Osteocyte (in vitro differentiated cells): ENCODE data around the gene SLC7A1. TPM values are rescaled to one million over a fixed set of nuclear protein-coding genes. Genes with fewer than 3 reads are reported as not detected.

Experiments used
- DNase-seq: peaks from one replicate; pipeline ENCODE4 v3.0.0; 2021; ENCODE audit warnings: mixed read lengths; ENCODE audit not compliant: unreplicated experiment; ENCODE audit errors: extremely low spot score
- H3K27ac Mint-ChIP-seq: one replicate; pipeline ENCODE4 v1.8.0; 2021; ENCODE audit warnings: mild to moderate bottlenecking, mixed read lengths; ENCODE audit not compliant: unreplicated experiment
- H3K27me3 Mint-ChIP-seq: one replicate; pipeline ENCODE4 v1.8.0; 2021; ENCODE audit warnings: mixed read lengths; ENCODE audit not compliant: unreplicated experiment
- H3K36me3 Mint-ChIP-seq: one replicate; pipeline ENCODE4 v1.8.0; 2021; ENCODE audit warnings: mixed read lengths; ENCODE audit not compliant: unreplicated experiment
- H3K4me1 Mint-ChIP-seq: one replicate; pipeline ENCODE4 v1.8.0; 2021; ENCODE audit warnings: mixed read lengths; ENCODE audit not compliant: unreplicated experiment
- H3K4me3 Mint-ChIP-seq: one replicate; pipeline ENCODE4 v1.8.0; 2021; ENCODE audit warnings: mild to moderate bottlenecking, moderate library complexity, mixed read lengths; ENCODE audit not compliant: unreplicated experiment
- H3K9me3 Mint-ChIP-seq: one replicate; pipeline ENCODE4 v1.8.0; 2021; ENCODE audit warnings: mixed read lengths; ENCODE audit not compliant: unreplicated experiment
- total RNA-seq: library from RNA; stranded (reverse); gene quantifications from 2 replicates; pipeline ENCODE4 v1.2.1, GENCODE V29; 2021
- TF ChIP-seq, protein P1 (sequence below): fragments of 200-600 bp; sonication (generic); IDR thresholded peaks from 2 replicates; pipeline ENCODE4 v1.5.0; 2021; ENCODE audit warnings: antibody characterized with exemption, mild to moderate bottlenecking, moderate library complexity

SLC7A1 gene
- total RNA-seq, 1 donor from 2014 or later: 84.0 TPM

DNA sequence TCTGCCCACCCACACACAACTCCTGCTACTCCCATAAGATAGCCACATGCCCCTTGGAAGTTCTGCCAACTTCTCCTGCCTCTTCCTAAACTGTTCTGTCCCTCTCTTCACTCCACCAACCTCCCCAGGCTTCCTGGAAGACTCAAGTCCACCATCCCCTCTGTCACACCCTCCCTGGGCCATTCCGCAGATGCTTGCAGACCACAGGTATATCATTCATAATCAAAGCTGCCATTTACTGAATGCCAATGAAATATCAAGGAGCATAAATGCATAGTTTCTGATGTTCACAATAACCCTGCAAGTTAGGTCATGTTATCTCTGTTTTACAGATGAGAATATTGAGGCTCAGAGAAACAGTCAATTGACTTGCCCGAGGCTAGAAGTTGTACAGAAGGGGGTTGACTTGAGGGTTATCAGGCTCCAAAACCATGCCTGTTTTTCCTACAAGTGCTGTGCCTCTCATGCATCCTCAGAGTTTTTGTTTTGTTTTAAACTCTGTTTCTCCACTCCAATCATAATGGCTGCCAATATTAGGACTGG is 135.6 kb downstream of the SLC7A1 start:
- peak; percentile 27 for DNase-seq
- Mint-ChIP-seq H3K27me3 (peaks cover 16% of the 10 kb centered on the region), H3K4me1 (peaks cover 2% of the 10 kb centered on the region), H3K4me3 (no peak overlapping the region), H3K27ac (no peak overlapping the region), H3K36me3 (no peaks in the 10 kb centered on the region), H3K9me3 (no peaks in the 10 kb centered on the region)
- TF ChIP-seq, protein P1, sequence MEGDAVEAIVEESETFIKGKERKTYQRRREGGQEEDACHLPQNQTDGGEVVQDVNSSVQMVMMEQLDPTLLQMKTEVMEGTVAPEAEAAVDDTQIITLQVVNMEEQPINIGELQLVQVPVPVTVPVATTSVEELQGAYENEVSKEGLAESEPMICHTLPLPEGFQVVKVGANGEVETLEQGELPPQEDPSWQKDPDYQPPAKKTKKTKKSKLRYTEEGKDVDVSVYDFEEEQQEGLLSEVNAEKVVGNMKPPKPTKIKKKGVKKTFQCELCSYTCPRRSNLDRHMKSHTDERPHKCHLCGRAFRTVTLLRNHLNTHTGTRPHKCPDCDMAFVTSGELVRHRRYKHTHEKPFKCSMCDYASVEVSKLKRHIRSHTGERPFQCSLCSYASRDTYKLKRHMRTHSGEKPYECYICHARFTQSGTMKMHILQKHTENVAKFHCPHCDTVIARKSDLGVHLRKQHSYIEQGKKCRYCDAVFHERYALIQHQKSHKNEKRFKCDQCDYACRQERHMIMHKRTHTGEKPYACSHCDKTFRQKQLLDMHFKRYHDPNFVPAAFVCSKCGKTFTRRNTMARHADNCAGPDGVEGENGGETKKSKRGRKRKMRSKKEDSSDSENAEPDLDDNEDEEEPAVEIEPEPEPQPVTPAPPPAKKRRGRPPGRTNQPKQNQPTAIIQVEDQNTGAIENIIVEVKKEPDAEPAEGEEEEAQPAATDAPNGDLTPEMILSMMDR: no peak
